GM13976 (cell line): ENCODE measurements around the gene AAMP.
A peak's percentile ranks its signal among the peaks of the same experiment; 100 is the strongest.
"Not testable (repeated sequence)": the region's sequence is repeated elsewhere in the genome, so short reads cannot be mapped to it uniquely, and the experiment has no call there.

Source experiments
- DNase-seq: peaks from one replicate; pipeline ENCODE4 v3.0.0; 2012; ENCODE audit warnings: low spot score
- in situ Hi-C: fragments of 300-500 bp; cut with MboI; formaldehyde crosslinking; loops from one replicate; pipeline ENCODE4 v1.12.0; 2022; ENCODE audit warnings: low sequenced_read_pairs, mixed read lengths, inconsistent platforms; ENCODE audit not compliant: unreplicated experiment
- TF ChIP-seq, protein P1 (sequence below): IDR thresholded peaks from 2 replicates; pipeline ENCODE4 v1.5.1; 2012; ENCODE audit warnings: borderline replicate concordance, mild to moderate bottlenecking; ENCODE audit not compliant: insufficient read depth; ENCODE audit errors: extremely low read depth, missing control alignments, control extremely low read depth

AAMP gene

DNA sequence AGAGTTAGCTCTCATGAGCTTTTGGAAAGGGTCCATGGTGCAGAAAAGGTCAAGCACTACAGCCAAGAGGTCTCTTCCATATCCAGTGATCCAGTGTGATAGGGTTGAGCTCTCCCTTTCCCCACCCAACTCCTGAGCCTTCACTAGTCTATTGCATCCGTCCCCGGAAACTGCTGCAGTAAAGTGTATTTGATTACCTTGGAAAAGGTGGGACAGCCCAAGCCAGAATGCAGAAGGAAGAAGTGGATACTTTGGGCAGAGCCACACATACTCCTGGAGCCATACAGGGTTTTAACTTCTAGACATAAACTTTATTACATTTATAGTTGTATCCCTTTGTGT is 3.9 kb upstream of the AAMP start:
- DNase-seq: no peak
- in situ Hi-C loops: no loop called here
- TF ChIP-seq, protein P1, sequence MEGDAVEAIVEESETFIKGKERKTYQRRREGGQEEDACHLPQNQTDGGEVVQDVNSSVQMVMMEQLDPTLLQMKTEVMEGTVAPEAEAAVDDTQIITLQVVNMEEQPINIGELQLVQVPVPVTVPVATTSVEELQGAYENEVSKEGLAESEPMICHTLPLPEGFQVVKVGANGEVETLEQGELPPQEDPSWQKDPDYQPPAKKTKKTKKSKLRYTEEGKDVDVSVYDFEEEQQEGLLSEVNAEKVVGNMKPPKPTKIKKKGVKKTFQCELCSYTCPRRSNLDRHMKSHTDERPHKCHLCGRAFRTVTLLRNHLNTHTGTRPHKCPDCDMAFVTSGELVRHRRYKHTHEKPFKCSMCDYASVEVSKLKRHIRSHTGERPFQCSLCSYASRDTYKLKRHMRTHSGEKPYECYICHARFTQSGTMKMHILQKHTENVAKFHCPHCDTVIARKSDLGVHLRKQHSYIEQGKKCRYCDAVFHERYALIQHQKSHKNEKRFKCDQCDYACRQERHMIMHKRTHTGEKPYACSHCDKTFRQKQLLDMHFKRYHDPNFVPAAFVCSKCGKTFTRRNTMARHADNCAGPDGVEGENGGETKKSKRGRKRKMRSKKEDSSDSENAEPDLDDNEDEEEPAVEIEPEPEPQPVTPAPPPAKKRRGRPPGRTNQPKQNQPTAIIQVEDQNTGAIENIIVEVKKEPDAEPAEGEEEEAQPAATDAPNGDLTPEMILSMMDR: no peak

DNA sequence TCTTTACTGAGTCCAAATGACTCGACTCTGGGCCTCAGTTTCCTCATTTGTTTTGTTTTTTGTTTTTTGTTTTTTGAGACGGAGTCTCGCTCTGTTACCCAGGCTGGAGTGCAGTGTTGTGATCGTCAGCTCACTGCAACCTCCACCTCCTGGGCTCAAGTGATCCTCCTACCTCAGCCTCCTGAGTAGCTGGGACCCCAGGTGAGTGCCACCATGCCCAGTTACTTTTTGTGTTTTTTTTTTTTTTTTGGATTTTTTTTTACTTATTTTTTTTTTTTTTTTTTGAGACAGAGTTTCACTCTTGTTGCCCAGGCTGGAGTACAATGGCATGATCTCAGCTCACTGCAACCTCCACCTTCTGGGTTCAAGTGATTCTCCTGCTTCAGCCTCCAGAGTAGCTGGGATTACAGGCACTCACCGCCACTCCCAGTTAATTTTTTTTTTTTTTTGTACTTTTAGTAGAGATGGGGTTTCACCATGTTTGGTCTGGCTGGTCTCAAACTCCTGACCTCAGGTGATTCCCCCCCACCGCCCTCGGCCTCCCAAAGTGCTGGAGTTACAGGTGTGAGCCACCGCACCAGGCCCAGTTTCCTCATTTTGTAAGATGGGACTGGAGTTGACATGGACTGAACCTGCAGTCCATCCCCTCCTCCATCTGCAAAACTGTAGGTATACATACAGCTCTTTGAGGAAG is 3.4 kb upstream of the AAMP start:
- in situ Hi-C loops, DNase-seq: not testable (repeated sequence)

DNA sequence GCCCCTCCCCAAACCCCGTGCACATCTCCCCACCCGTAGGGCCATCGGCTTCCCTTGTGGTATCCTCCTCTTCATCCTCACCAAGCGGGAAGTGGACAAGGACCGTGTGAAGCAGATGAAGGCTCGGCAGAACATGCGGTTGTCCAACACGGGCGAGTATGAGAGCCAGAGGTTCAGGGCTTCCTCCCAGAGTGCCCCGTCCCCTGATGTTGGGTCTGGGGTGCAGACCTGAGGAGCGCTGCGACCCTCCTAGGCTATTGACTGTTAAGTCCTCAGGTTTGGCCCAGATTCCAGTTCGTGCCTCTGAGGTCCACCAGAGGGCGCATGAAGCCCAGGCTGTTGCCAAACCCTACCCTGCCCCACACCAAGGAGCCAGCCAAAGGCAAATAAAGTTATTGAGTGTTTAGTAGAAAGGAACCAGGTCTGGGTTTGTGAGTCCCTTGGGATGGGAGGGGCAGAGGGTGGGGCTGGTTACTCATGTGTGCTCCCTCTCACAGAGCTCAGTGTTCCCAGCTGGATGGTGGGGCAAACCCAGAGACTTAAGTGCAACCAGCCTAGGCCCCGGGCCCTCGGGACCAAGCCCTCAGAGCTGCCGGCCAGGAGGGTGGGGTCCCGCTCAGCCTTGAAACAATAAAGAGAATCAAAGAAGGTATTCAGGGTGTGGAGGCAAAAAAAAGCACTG is 2.7 kb upstream of the AAMP start:
- DNase-seq: peak; percentile 80
- TF ChIP-seq, protein P1: peak; percentile 93
- in situ Hi-C loops: no loop called here

DNA sequence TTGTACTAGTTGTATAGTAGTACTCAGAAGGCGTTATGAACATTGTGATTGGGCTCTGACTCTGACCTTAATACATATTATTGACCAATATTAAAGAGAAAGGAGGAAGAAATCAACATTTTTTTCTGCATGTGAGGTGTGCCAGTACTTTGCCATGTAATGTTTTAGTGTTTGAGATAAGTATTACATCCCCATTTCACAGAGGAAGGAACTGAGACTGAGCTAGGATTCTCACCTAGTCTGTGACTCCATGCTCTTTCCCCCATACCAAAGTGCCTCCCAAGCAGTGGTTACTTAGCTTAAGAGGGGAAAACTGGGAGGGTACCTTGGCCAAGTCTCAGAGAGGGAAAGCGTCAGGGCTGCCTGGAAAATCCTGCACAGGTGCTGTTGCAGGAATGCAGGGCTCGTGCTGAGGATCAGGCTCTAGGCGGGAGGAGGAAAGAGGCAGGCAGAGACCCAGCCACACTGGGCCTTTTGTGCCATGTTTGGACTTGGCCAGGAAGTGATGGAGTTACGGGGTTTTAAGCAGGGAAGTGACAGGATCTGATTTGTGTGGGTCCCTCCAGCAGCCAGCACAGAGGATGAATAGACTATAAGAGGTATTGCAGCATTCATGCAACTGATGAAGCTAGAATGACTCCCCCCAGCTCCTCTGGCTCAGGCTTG is 2.1 kb upstream of the AAMP start:
- in situ Hi-C loops: no loop called here
- TF ChIP-seq, protein P1: no peak
- DNase-seq: no peak

DNA sequence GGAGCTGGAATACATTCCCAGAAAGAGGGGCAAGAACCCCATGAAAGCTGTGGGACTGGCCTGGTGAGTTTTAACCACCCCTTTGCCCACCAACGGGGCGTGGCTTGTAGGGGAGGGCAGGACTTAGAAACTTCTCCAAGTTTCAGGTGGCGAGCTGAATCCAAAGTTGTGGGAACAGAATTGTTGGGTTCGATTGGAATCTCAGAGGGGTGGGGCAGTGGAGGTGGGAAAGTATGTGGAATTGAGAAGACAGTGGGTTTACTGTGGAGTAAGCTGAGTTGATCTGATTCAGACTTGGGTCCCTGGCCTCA is 1.5 kb upstream of the AAMP start:
- TF ChIP-seq, protein P1: no peak
- DNase-seq: no peak
- in situ Hi-C loops: no loop called here

- TF ChIP-seq, protein P1: no peak
- DNase-seq: no peak
- in situ Hi-C loops: no loop called here
These were observed 967 bp upstream of the AAMP start for GRCh38 chr2:218270721-218271486.

DNA sequence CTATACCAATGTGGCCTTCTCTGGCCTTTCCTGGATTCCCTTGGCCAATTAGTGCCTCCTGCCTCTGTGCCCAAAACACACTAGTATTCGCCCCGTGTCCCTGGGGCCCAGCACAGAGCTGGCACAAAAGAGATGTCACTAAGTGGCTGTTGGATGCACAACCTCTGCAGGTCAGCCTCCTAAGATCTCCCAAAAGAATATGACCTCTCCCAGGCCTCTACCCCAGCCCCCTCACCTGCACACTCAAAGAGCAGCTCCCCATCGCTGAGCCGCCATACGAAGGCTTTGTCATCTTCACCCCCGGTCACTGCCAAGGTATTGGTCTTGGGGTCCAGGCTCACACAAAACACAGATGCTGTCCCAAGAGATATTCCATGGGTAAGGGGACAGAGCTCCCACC is 2.7 kb downstream of the AAMP start:
- in situ Hi-C loops: no loop called here
- DNase-seq: no peak
- TF ChIP-seq, protein P1: no peak
